ENCODE data around the gene LRRC61. TPM values are rescaled to one million over a fixed set of nuclear protein-coding genes. Genes with fewer than 3 reads are reported as not detected.

LRRC61 gene
- total RNA-seq, 1 donor from 2014 or later, result not detected

DNA sequence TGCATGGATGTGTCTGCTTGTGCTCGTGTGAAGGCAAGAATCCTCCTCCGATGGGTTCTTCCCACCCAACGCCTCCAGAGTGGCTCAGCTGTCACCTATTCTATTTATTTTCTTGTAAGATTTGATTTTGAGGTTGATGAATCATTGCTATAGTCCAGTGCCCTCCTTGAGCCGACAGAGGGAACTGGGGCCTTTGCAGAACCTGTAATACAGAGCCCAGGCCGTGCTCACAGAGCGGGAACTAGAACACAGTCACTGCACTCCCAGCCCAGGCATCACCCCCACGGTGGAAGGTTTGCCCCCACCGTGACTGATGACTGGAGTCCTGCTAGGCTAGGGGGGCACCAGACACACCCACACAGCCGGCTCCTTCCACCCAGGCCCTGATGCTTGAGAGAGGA lies 16.3 kb downstream of the LRRC61 start:
- Mint-ChIP-seq H3K4me1 (ENCODE audit: unreplicated experiment) (peaks cover 6% of the 10 kb centered on the region), H3K27me3 (ENCODE audit: unreplicated experiment) (peaks cover 34% of the 10 kb centered on the region), H3K9me3 (ENCODE audit: unreplicated experiment) (peaks cover 8% of the 10 kb centered on the region)

DNA sequence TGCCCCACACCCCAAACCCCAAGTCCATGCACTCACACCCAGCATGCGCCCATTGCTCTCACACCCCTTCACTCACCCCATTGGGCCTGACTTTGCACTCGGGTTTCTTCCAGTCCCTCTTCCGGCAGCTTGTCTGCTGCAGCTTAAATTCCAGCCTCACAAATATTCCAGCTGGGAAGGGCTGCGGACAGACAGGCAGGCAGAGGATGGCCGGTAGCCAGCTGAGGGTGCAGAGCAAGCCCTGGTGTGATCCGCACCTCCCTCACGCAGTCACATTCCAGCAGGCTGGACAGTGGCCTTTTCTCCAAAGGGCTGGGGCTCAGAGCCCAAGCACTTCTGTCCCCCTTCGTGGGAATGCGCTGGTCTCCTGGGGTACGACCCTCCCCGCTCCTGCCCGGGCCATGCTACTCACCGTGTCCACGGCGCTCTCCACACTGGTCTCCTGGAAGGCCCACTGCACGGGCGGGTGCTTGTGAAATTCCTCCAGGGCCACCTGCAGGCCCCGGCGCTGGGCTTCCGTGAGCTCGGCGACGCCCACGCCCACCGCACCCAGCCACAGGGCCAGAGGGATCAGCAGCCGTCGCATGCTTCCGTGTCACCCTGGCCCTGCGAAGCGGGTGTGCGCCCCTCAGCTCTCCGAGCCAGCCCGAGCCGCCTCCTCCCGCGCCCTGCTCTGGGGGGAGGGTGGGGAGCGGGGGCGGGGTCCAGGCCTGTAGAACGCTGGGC lies 17.0 kb downstream of the LRRC61 start:
- peaks cover 8% of the 10 kb centered on the region for H3K9me3 Mint-ChIP-seq (ENCODE audit: unreplicated experiment)
- no peaks in the 10 kb centered on the region for H3K36me3 Mint-ChIP-seq (ENCODE audit: unreplicated experiment)
- H3K4me1 Mint-ChIP-seq (ENCODE audit: unreplicated experiment), result peaks cover 6% of the 10 kb centered on the region
- DNase-seq (ENCODE audit: extremely low spot score, unreplicated experiment), result no peak
- no peak overlapping the region for H3K27ac Mint-ChIP-seq (ENCODE audit: unreplicated experiment)
- TF ChIP-seq, protein P1, sequence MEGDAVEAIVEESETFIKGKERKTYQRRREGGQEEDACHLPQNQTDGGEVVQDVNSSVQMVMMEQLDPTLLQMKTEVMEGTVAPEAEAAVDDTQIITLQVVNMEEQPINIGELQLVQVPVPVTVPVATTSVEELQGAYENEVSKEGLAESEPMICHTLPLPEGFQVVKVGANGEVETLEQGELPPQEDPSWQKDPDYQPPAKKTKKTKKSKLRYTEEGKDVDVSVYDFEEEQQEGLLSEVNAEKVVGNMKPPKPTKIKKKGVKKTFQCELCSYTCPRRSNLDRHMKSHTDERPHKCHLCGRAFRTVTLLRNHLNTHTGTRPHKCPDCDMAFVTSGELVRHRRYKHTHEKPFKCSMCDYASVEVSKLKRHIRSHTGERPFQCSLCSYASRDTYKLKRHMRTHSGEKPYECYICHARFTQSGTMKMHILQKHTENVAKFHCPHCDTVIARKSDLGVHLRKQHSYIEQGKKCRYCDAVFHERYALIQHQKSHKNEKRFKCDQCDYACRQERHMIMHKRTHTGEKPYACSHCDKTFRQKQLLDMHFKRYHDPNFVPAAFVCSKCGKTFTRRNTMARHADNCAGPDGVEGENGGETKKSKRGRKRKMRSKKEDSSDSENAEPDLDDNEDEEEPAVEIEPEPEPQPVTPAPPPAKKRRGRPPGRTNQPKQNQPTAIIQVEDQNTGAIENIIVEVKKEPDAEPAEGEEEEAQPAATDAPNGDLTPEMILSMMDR (IDR thresholded peaks at IDR 0.05), result no peak
- H3K27me3 Mint-ChIP-seq (ENCODE audit: unreplicated experiment), result peaks cover 34% of the 10 kb centered on the region
- no peak overlapping the region for H3K4me3 Mint-ChIP-seq (ENCODE audit: unreplicated experiment)

More for the DNA sequence above, 16.3 kb downstream of the LRRC61 start:
- Mint-ChIP-seq H3K27ac (ENCODE audit: unreplicated experiment) (no peak overlapping the region), H3K36me3 (ENCODE audit: unreplicated experiment) (no peaks in the 10 kb centered on the region), H3K4me3 (ENCODE audit: unreplicated experiment) (no peak overlapping the region)
- TF ChIP-seq, protein P1 (IDR thresholded peaks at IDR 0.05), result no peak
- DNase-seq (ENCODE audit: extremely low spot score, unreplicated experiment), result no peak

DNA sequence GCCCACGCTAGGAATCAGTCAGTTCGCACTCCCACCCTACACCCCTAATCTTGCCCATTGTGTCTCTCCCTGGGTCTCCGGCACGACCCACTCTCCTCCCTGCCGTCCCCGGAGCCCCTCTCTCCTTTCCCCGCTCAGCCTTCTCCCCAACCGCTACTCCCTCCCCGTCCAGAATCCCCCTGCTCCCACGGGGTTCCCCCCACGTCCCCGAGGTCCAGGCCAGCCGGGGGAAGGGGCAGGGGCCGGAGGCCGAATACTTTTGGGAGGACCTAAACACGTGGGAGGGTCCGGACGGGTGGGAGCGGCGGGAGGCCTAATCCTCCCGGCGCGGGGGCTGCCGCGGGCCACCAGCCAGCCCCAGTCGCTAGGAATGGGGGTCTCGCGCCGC lies 17.7 kb downstream of the LRRC61 start:
- TF ChIP-seq, protein P1 (IDR thresholded peaks at IDR 0.05), result no peak
- H3K27ac Mint-ChIP-seq (ENCODE audit: unreplicated experiment), result no peak overlapping the region
- H3K27me3 Mint-ChIP-seq (ENCODE audit: unreplicated experiment), result peaks cover 34% of the 10 kb centered on the region
- no peak for DNase-seq (ENCODE audit: extremely low spot score, unreplicated experiment)
- no peaks in the 10 kb centered on the region for H3K36me3 Mint-ChIP-seq (ENCODE audit: unreplicated experiment)
- H3K4me3 Mint-ChIP-seq (ENCODE audit: unreplicated experiment), result no peak overlapping the region
- H3K4me1 Mint-ChIP-seq (ENCODE audit: unreplicated experiment), result peaks cover 6% of the 10 kb centered on the region
- peaks cover 8% of the 10 kb centered on the region for H3K9me3 Mint-ChIP-seq (ENCODE audit: unreplicated experiment)

DNA sequence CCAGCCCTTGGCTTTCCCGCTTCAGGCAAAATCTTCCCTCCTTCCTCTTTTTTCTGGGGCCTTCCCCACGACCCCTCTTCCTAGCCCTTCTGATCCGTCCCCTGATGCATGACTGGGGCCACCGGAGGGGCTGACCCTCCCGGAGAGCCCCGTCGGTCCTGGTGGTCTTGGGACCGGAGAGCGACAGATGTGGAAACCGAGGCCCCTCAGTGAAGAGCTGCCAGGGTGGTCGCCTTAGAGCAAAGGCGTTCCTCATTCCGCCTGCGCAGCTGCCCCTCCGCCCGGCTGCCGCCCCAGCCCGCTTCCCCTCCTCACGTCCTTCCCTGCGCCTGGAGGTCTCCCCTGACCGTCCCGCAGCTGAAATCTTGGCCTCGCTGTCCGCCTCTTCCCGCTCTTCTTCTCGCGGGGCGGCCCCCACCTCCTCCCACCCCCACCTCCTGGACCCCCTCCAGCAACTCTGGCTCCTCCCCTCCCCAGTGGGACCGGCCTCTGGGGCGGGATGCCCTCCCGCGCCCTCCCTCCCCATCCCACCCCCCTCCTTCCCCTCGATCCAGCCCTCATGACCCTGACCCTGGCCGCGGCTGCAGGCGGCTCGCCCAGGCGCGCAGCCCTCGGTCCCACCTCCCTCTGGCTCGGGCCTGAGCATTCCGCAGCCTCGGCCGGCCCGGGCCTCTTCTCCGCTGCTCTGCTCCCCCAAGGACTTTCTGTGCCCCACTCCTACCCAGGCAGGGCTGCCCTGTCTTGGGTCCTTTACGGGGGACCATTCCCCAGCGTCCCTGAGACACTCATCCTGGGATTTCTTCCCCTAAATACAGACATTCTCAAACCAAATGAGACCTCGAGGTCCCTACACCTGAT lies 18.3 kb downstream of the LRRC61 start, which contains the start of gene RARRES2:
RARRES2 (minus strand) TSS at position 367 of the 858 bp plus-strand sequence. CDS start 1,020 bp downstream, outside the sequence.
- H3K4me1 Mint-ChIP-seq (ENCODE audit: unreplicated experiment), result peaks cover 6% of the 10 kb centered on the region
- no peak for DNase-seq (ENCODE audit: extremely low spot score, unreplicated experiment)
- H3K27me3 Mint-ChIP-seq (ENCODE audit: unreplicated experiment), result peaks cover 39% of the 10 kb centered on the region
- H3K4me3 Mint-ChIP-seq (ENCODE audit: unreplicated experiment), result no peak within 1 kb of the TSS
- no peaks in the 10 kb centered on the region for H3K36me3 Mint-ChIP-seq (ENCODE audit: unreplicated experiment)
- TF ChIP-seq, protein P1 (IDR thresholded peaks at IDR 0.05), result no peak
- H3K27ac Mint-ChIP-seq (ENCODE audit: unreplicated experiment), result no peak within 1 kb of the TSS
- H3K9me3 Mint-ChIP-seq (ENCODE audit: unreplicated experiment), result peaks cover 8% of the 10 kb centered on the region

DNA sequence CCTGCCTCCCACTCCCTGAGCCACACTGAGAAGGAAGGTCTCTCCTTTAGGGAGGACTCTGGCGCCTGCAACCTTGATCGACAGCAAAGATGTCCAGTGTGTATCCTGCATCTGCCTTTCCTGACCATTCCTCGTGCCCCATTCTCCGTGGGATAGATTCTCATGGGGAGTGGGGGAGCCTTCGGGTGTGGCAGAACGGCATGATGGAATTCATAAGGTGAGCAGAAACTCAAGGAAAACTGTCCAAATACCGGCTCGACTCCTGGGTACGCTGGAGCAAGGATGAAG lies 18.9 kb downstream of the LRRC61 start:
- peaks cover 6% of the 10 kb centered on the region for H3K4me1 Mint-ChIP-seq (ENCODE audit: unreplicated experiment)
- no peak overlapping the region for H3K27ac Mint-ChIP-seq (ENCODE audit: unreplicated experiment)
- H3K4me3 Mint-ChIP-seq (ENCODE audit: unreplicated experiment), result no peak overlapping the region
- TF ChIP-seq, protein P1 (IDR thresholded peaks at IDR 0.05), result no peak
- H3K36me3 Mint-ChIP-seq (ENCODE audit: unreplicated experiment), result no peaks in the 10 kb centered on the region
- peaks cover 8% of the 10 kb centered on the region for H3K9me3 Mint-ChIP-seq (ENCODE audit: unreplicated experiment)
- H3K27me3 Mint-ChIP-seq (ENCODE audit: unreplicated experiment), result peaks cover 42% of the 10 kb centered on the region
- DNase-seq (ENCODE audit: extremely low spot score, unreplicated experiment), result no peak
